Keratinocyte (primary cell): Measurements from ENCODE around the gene PRKAB1. TPM values are rescaled to one million over a fixed set of nuclear protein-coding genes. Genes with fewer than 3 reads are reported as not detected.
A peak's percentile ranks its signal among the peaks of the same experiment; 100 is the strongest.

Experiments used
- DNase-seq: peaks from one replicate; pipeline ENCODE4 v3.0.0-alpha.2; 2011; ENCODE audit warnings: low read depth, missing footprints, low spot score
- FAIRE-seq: peaks from 2 replicates; lab custom pipeline; 2011; peaks lifted over from hg19 to GRCh38; lab: Jason Lieb, UNC
- H2AFZ ChIP-seq: 2 replicates; pipeline ENCODE4 v1.6.0; 2012; ENCODE audit warnings: low read length, control low read depth, inconsistent platforms; ENCODE audit not compliant: control insufficient read depth
- H3K27ac ChIP-seq: 2 replicates; pipeline ENCODE4 v1.5.1; 2011; ENCODE audit warnings: low read length; ENCODE audit not compliant: control insufficient read depth, insufficient read depth
- H3K27me3 ChIP-seq: 3 replicates; pipeline ENCODE4 v1.6.0; 2011; ENCODE audit warnings: low read length; ENCODE audit not compliant: control insufficient read depth, insufficient read depth; ENCODE audit errors: extremely low read depth
- H3K36me3 ChIP-seq, 2 experiments: 2 replicates in 1 of 2; 3 replicates in 1 of 2; pipeline ENCODE4 v1.5.1; 2011; ENCODE audit warnings: low read length in 2 of 2, mild to moderate bottlenecking in 1 of 2; ENCODE audit not compliant: control insufficient read depth in 2 of 2, insufficient read depth in 2 of 2; ENCODE audit errors: extremely low read depth in 1 of 2
- H3K4me1 ChIP-seq: 3 replicates; pipeline ENCODE4 v1.5.1; 2011; ENCODE audit warnings: low read length; ENCODE audit not compliant: control insufficient read depth, insufficient read depth; ENCODE audit errors: extremely low read depth
- H3K4me2 ChIP-seq: 3 replicates; pipeline ENCODE4 v1.6.0; 2011; ENCODE audit warnings: low read depth, low read length; ENCODE audit not compliant: control insufficient read depth, insufficient read depth; ENCODE audit errors: extremely low read depth
- H3K4me3 ChIP-seq, 3 experiments: fragments of 200-600 bp in 1 of 3; sonication (generic) in 1 of 3; 2 replicates in 2 of 3; 3 replicates in 1 of 3; pipeline ENCODE4 v1.5.1; 2011 to 2016; ENCODE audit warnings: low read length in 3 of 3, mild to moderate bottlenecking in 3 of 3, control low read depth in 2 of 3, inconsistent platforms in 1 of 3, low read depth in 1 of 3, mixed read lengths in 1 of 3, mixed run types in 1 of 3, moderate library complexity in 1 of 3; ENCODE audit not compliant: control insufficient read depth in 2 of 3, insufficient read depth in 2 of 3; ENCODE audit errors: extremely low read depth in 1 of 3
- H3K79me2 ChIP-seq: 2 replicates; pipeline ENCODE4 v1.6.0; 2012; ENCODE audit warnings: low read length; ENCODE audit not compliant: control insufficient read depth, insufficient read depth
- H3K9ac ChIP-seq: 3 replicates; pipeline ENCODE4 v1.6.0; 2011; ENCODE audit warnings: low read length; ENCODE audit not compliant: control insufficient read depth, insufficient read depth; ENCODE audit errors: extremely low read depth
- H3K9me1 ChIP-seq: 3 replicates; pipeline ENCODE4 v1.6.0; 2011; ENCODE audit warnings: low read length; ENCODE audit not compliant: control insufficient read depth, insufficient read depth; ENCODE audit errors: extremely low read depth
- H3K9me3 ChIP-seq: 2 replicates; pipeline ENCODE4 v1.5.1; 2012; ENCODE audit warnings: low read depth, low read length; ENCODE audit not compliant: control insufficient read depth
- H4K20me1 ChIP-seq: 3 replicates; pipeline ENCODE4 v1.6.0; 2011; ENCODE audit warnings: low read length; ENCODE audit not compliant: control insufficient read depth, insufficient read depth; ENCODE audit errors: extremely low read depth
- EZH2 ChIP-seq: IDR thresholded peaks from one replicate; pipeline ENCODE4 v1.6.1; 2012; ENCODE audit warnings: inconsistent platforms, mild to moderate bottlenecking, low read length, moderate library complexity
- dilution Hi-C: fragments of 300-500 bp; cut with MboI; formaldehyde crosslinking; loops from one replicate; pipeline ENCODE4 v1.7.0; 2020; ENCODE audit warnings: low sequenced_read_pairs; ENCODE audit not compliant: extremely low pct_ligation_motif_present
- polyA plus RNA-seq, 5 experiments: library from polyadenylated mRNA; depleted of rRNA in 3 of 5; stranded (reverse) in 3 of 5; stranded (forward) in 1 of 5; unstranded in 1 of 5; fragments of >200 nt; gene quantifications; 1 replicate in 1 of 5; 2 replicates in 3 of 5; 3 replicates in 1 of 5; pipeline versions ENCODE4 v1.2.1 to v1.2.3, GENCODE V29; 2011 to 2012; ENCODE audit warnings: missing spikeins in 2 of 5, low read depth in 1 of 5, low replicate concordance in 1 of 5
- TF ChIP-seq, protein P1 (sequence below), 3 experiments: IDR thresholded peaks in 1 of 3; conservative IDR thresholded peaks in 1 of 3; optimal IDR thresholded peaks in 1 of 3; 2 replicates in 2 of 3; 3 replicates in 1 of 3; pipeline versions ENCODE3 to v1.5.1; 2011; ENCODE audit warnings: low read length in 3 of 3, mild to moderate bottlenecking in 3 of 3, moderate library complexity in 2 of 3, control low read depth in 1 of 3, inconsistent platforms in 1 of 3; ENCODE audit not compliant: insufficient read depth in 2 of 3; ENCODE audit errors: extremely low read depth in 1 of 3

PRKAB1 gene
- polyA plus RNA-seq, 1 donor (not counting 4 experiments of a cell fraction or from before 2014, with no cell fraction given): 22.0 TPM

GRCh38 chr12:119676573-119676972 is 8.6 kb downstream of the PRKAB1 start:
- Histone ChIP-seq H3K36me3 (peaks cover 49 to 58% of the 10 kb centered on the region in 2 experiments), H3K4me2 (no peak overlapping the region), H3K4me1 (no peaks in the 10 kb centered on the region), H4K20me1 (no peaks in the 10 kb centered on the region), H3K9me3 (no peaks in the 10 kb centered on the region), H3K9me1 (no peaks in the 10 kb centered on the region), H2AFZ (no peak overlapping the region), H3K27ac (no peak overlapping the region), H3K79me2 (peaks cover 2% of the 10 kb centered on the region), H3K27me3 (no peaks in the 10 kb centered on the region), H3K4me3 (no peak overlapping the region), H3K9ac (no peak overlapping the region)
- TF ChIP-seq EZH2: no peak
- TF ChIP-seq, protein P1, sequence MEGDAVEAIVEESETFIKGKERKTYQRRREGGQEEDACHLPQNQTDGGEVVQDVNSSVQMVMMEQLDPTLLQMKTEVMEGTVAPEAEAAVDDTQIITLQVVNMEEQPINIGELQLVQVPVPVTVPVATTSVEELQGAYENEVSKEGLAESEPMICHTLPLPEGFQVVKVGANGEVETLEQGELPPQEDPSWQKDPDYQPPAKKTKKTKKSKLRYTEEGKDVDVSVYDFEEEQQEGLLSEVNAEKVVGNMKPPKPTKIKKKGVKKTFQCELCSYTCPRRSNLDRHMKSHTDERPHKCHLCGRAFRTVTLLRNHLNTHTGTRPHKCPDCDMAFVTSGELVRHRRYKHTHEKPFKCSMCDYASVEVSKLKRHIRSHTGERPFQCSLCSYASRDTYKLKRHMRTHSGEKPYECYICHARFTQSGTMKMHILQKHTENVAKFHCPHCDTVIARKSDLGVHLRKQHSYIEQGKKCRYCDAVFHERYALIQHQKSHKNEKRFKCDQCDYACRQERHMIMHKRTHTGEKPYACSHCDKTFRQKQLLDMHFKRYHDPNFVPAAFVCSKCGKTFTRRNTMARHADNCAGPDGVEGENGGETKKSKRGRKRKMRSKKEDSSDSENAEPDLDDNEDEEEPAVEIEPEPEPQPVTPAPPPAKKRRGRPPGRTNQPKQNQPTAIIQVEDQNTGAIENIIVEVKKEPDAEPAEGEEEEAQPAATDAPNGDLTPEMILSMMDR (optimal IDR thresholded peaks at IDR 0.05 in 1 of 3, IDR thresholded peaks at IDR 0.05 in 1 of 3, conservative IDR thresholded peaks at IDR 0.05 in 1 of 3; ENCODE audit: extremely low read depth in 1 of 3, insufficient read depth in 2 of 3, low read length in 3 of 3): peak in 1 of 3 experiments; percentile 20
- FAIRE-seq (no peak), DNase-seq (no peak)
- dilution Hi-C loops: no loop called here

GRCh38 chr12:119678459-119678858 is 10.5 kb downstream of the PRKAB1 start:
- Histone ChIP-seq H2AFZ (no peak overlapping the region), H3K9ac (no peak overlapping the region), H3K79me2 (no peaks in the 10 kb centered on the region), H3K4me2 (no peak overlapping the region), H3K36me3 (peaks cover 43 to 52% of the 10 kb centered on the region in 2 experiments), H3K9me1 (no peaks in the 10 kb centered on the region), H3K27me3 (no peaks in the 10 kb centered on the region), H3K4me3 (no peak overlapping the region), H4K20me1 (no peaks in the 10 kb centered on the region), H3K27ac (no peak overlapping the region), H3K9me3 (no peaks in the 10 kb centered on the region), H3K4me1 (no peaks in the 10 kb centered on the region)
- TF ChIP-seq EZH2: no peak
- TF ChIP-seq, protein P1 (optimal IDR thresholded peaks at IDR 0.05 in 1 of 3, IDR thresholded peaks at IDR 0.05 in 1 of 3, conservative IDR thresholded peaks at IDR 0.05 in 1 of 3; ENCODE audit: extremely low read depth in 1 of 3, insufficient read depth in 2 of 3, low read length in 3 of 3): no peak
- FAIRE-seq: no peak
- DNase-seq: no peak
- dilution Hi-C loops: no loop called here
